A549 (cell line): ENCODE measurements around the gene ABLIM3. TPM values are rescaled to one million over a fixed set of nuclear protein-coding genes. Genes with fewer than 3 reads are reported as not detected.

ENCODE experiments used
- ATAC-seq, 2 experiments: fragments of 200-7000 bp in 1 of 2; fragments of >200 bp in 1 of 2; cut with Nextera tagmentation in 1 of 2; cut with Tn5 transposase in 1 of 2; 3 replicates each; pipeline versions ENCODE4 v1.8.0 to v1.9.1; 2018 to 2020; ENCODE audit warnings: mild to moderate bottlenecking in 1 of 2, moderate library complexity in 1 of 2
- CTCF ChIA-PET: fragments of 300-600 bp; sonication (Branson Sonifier 250); formaldehyde crosslinking; extraction: SDS; loops from one replicate; lab custom pipeline; 2021; ENCODE audit warnings: antibody characterized with exemption, inconsistent platforms; lab: Yijun Ruan, JAX
- POLR2A ChIA-PET: fragments of 350-600 bp; formaldehyde crosslinking; extraction: SDS; loops from one replicate; lab custom pipeline; 2021; ENCODE audit warnings: antibody characterized with exemption, inconsistent platforms; lab: Yijun Ruan, JAX
- DNase-seq, 2 experiments: peaks; one replicate each; pipeline versions ENCODE4 v3.0.0 to v3.0.0-alpha.2; 2011 to 2016; ENCODE audit warnings: low read depth in 1 of 2, low spot score in 1 of 2
- FAIRE-seq: peaks from 2 replicates; lab custom pipeline; 2011; peaks lifted over from hg19 to GRCh38; lab: Jason Lieb, UNC
- H3K27ac ChIP-seq, 2 experiments: fragments of >200 bp; sonication (Bioruptor Twin); formaldehyde crosslinking; 3 replicates each; pipeline ENCODE4 v1.5.1; 2016 to 2017
- H3K4me1 ChIP-seq: fragments of >200 bp; sonication (Bioruptor Twin); formaldehyde crosslinking; 3 replicates; pipeline ENCODE4 v1.6.1; 2016
- H3K4me2 ChIP-seq: fragments of >200 bp; sonication (Bioruptor Twin); formaldehyde crosslinking; 3 replicates; pipeline ENCODE4 v1.6.1; 2016
- H3K4me3 ChIP-seq: fragments of >200 bp; sonication (Bioruptor Twin); formaldehyde crosslinking; 3 replicates; pipeline ENCODE4 v1.5.1; 2016
- H3K9me3 ChIP-seq: fragments of >200 bp; sonication (Bioruptor Twin); formaldehyde crosslinking; 3 replicates; pipeline ENCODE4 v1.6.1; 2016
- BHLHE40 ChIP-seq: IDR thresholded peaks from 2 replicates; pipeline ENCODE4 v1.6.1; 2012; ENCODE audit warnings: low read depth, low read length, inconsistent platforms
- CBX2 ChIP-seq: fragments of 200-600 bp; sonication (generic); IDR thresholded peaks from 2 replicates; pipeline ENCODE4 v1.6.1; 2016; ENCODE audit warnings: low read depth, mild to moderate bottlenecking, borderline replicate concordance
- CEBPB ChIP-seq, 2 experiments: fragments of >200 bp in 1 of 2; sonication (Bioruptor Twin) in 1 of 2; formaldehyde crosslinking in 1 of 2; IDR thresholded peaks; 2 replicates each; pipeline ENCODE4 v1.6.1; 2012 to 2016
- CHD2 ChIP-seq: fragments of 150-350 bp; IDR thresholded peaks from 2 replicates; pipeline ENCODE4 v1.6.1; 2014; ENCODE audit warnings: low read length; ENCODE audit not compliant: partially characterized antibody
- CHD4 ChIP-seq: fragments of 200-600 bp; sonication (generic); IDR thresholded peaks from 2 replicates; pipeline ENCODE4 v1.6.1; 2016; ENCODE audit warnings: antibody characterized with exemption, mild to moderate bottlenecking, borderline replicate concordance
- EHMT2 ChIP-seq: fragments of 200-600 bp; sonication (generic); IDR thresholded peaks from 2 replicates; pipeline ENCODE4 v1.6.1; 2016; ENCODE audit warnings: antibody characterized with exemption, low read depth, mild to moderate bottlenecking, moderate library complexity
- ELK1 ChIP-seq: fragments of 150-350 bp; IDR thresholded peaks from 2 replicates; pipeline ENCODE4 v1.6.1; 2014; ENCODE audit warnings: low read depth, mild to moderate bottlenecking, low read length
- ESRRA ChIP-seq: fragments of 150-350 bp; IDR thresholded peaks from 2 replicates; pipeline ENCODE4 v1.6.1; 2014; ENCODE audit warnings: mild to moderate bottlenecking, low read length, borderline replicate concordance
- FOSB ChIP-seq: fragments of 250-450 bp; sonication (Bioruptor Pico); IDR thresholded peaks from 2 replicates; pipeline ENCODE4 v1.5.0; 2020; ENCODE audit warnings: mild to moderate bottlenecking, moderate library complexity
- GATA3 ChIP-seq: IDR thresholded peaks from 2 replicates; pipeline ENCODE4 v1.6.1; 2012; ENCODE audit warnings: borderline replicate concordance
- HOXA7 ChIP-seq: fragments of 250-450 bp; sonication (Bioruptor Pico); IDR thresholded peaks from 2 replicates; pipeline ENCODE4 v1.5.0; 2020; ENCODE audit warnings: mild to moderate bottlenecking, moderate library complexity
- JUNB ChIP-seq: fragments of >200 bp; sonication (Bioruptor Twin); formaldehyde crosslinking; IDR thresholded peaks from 2 replicates; pipeline ENCODE4 v1.6.1; 2016
- KDM1A ChIP-seq: fragments of 200-600 bp; sonication (generic); IDR thresholded peaks from 2 replicates; pipeline ENCODE4 v1.6.1; 2016; ENCODE audit warnings: low read depth, mild to moderate bottlenecking
- NFE2L2 ChIP-seq: fragments of 150-350 bp; conservative IDR thresholded peaks from 2 replicates; pipeline ENCODE4 v1.6.1; 2014; ENCODE audit warnings: low read length
- NPAS2 ChIP-seq: fragments of 250-450 bp; sonication (Bioruptor Pico); IDR thresholded peaks from 2 replicates; pipeline ENCODE4 v1.8.0; 2022; ENCODE audit warnings: mild to moderate bottlenecking, moderate library complexity, borderline replicate concordance
- RCOR1 ChIP-seq: fragments of 150-350 bp; IDR thresholded peaks from 2 replicates; pipeline ENCODE4 v1.6.1; 2014; ENCODE audit warnings: antibody characterized with exemption, low read length, low read depth
- RFX5 ChIP-seq: fragments of 450-650 bp; IDR thresholded peaks from 2 replicates; pipeline ENCODE4 v1.7.1; 2014; ENCODE audit warnings: antibody characterized with exemption, mild to moderate bottlenecking, moderate library complexity
- SMC3 ChIP-seq: fragments of >200 bp; sonication (Bioruptor Twin); formaldehyde crosslinking; IDR thresholded peaks from 3 replicates; pipeline ENCODE4 v1.6.1; 2018; ENCODE audit warnings: inconsistent platforms
- SREBF2 ChIP-seq: fragments of 450-650 bp; IDR thresholded peaks from 2 replicates; pipeline ENCODE4 v1.6.1; 2014; ENCODE audit warnings: mild to moderate bottlenecking, moderate library complexity
- TFCP2L1 ChIP-seq: fragments of 250-450 bp; sonication (Bioruptor Pico); IDR thresholded peaks from 2 replicates; pipeline ENCODE4 v1.5.0; 2021; ENCODE audit warnings: mild to moderate bottlenecking
- ZNF302 ChIP-seq: fragments of 250-450 bp; sonication (Bioruptor Pico); IDR thresholded peaks from 2 replicates; pipeline ENCODE4 v1.9.0; 2021; ENCODE audit warnings: inconsistent platforms, mild to moderate bottlenecking, moderate library complexity
- ZSCAN20 ChIP-seq: fragments of 250-450 bp; sonication (Bioruptor Pico); IDR thresholded peaks from 2 replicates; pipeline ENCODE4 v1.8.0; 2022; ENCODE audit warnings: mild to moderate bottlenecking, moderate library complexity
- WGBS: methylation state at CpG from one replicate; pipeline ENCODE4 v1.1.6; 2017; ENCODE audit errors: missing lambda C conversion rate; 5-methylcytosine and 5-hydroxymethylcytosine counted together
- polyA plus RNA-seq, 4 experiments: library from polyadenylated mRNA; depleted of rRNA in 3 of 4; stranded (reverse); fragments of >200 nt; fragmentation: RNase III in 1 of 4; extraction: RNeasy Plus Mini Kit Qiagen cat#74134 plus additional on column Dnase treatment in 1 of 4; gene quantifications; 2 replicates in 3 of 4; 3 replicates in 1 of 4; pipeline ENCODE4 v1.2.3, GENCODE V29; 2011 to 2017
- TF ChIP-seq, protein P1 (sequence below): fragments of 250-450 bp; sonication (Bioruptor Pico); IDR thresholded peaks from 2 replicates; pipeline ENCODE4 v1.5.0; 2021; ENCODE audit warnings: mild to moderate bottlenecking, moderate library complexity, borderline replicate concordance
- TF ChIP-seq, protein P2 (sequence below): IDR thresholded peaks from 2 replicates; pipeline ENCODE4 v1.6.1; 2012

ABLIM3 gene
- polyA plus RNA-seq, 2 of the 4 experiments (the other 2 are of a cell fraction) = 2.7 to 3.0 TPM

DNA sequence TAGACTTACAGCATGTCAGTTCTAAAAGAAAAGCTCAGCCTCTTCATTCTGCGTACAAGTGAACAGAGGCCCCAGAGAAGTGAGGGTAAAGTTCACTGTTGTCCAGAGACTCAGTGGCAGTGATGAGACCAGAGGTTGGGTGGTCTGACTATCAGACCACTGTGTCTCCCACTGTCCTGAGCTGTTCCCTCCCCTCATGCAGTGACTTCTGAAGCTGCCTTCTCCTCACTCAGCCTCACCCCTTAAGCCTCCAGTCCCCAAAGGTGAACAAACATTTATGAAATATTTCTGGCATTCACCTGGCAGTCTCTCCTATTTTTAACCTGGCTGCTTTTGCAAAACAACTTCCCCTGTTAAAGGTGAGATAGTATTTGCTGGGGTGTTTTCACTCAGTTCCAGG lies 54.7 kb downstream of the ABLIM3 start:
- FAIRE-seq (no peak), DNase-seq (no peak), ATAC-seq (no peak)
- no peaks in the 10 kb centered on the region for H3K9me3 ChIP-seq
- no peak overlapping the region for H3K27ac ChIP-seq
- no peaks in the 10 kb centered on the region for H3K4me1 ChIP-seq
- no peak overlapping the region for H3K4me2 ChIP-seq
- no peak overlapping the region for H3K4me3 ChIP-seq
- TF ChIP-seq CHD2 = no peak
- no peak for TF ChIP-seq BHLHE40
- no peak for TF ChIP-seq ESRRA
- TF ChIP-seq TFCP2L1 (CRISPR knock-in tag) = no peak
- TF ChIP-seq KDM1A = no peak
- TF ChIP-seq, protein P1, sequence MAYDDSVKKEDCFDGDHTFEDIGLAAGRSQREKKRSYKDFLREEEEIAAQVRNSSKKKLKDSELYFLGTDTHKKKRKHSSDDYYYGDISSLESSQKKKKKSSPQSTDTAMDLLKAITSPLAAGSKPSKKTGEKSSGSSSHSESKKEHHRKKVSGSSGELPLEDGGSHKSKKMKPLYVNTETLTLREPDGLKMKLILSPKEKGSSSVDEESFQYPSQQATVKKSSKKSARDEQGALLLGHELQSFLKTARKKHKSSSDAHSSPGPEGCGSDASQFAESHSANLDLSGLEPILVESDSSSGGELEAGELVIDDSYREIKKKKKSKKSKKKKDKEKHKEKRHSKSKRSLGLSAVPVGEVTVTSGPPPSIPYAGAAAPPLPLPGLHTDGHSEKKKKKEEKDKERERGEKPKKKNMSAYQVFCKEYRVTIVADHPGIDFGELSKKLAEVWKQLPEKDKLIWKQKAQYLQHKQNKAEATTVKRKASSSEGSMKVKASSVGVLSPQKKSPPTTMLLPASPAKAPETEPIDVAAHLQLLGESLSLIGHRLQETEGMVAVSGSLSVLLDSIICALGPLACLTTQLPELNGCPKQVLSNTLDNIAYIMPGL (CRISPR knock-in tag) = no peak
- no peak for TF ChIP-seq CHD4
- no peak for TF ChIP-seq GATA3
- TF ChIP-seq ZNF302 (CRISPR knock-in tag) = no peak
- no peak for TF ChIP-seq CBX2
- TF ChIP-seq ELK1 = no peak
- 100% methylated on average over 1 of the region's 1 CpG for WGBS
- CTCF ChIA-PET = interaction anchor here (0.7 to 1.6 kb wide), 3 partner anchors 33 to 73 kb away, joined by 3 to 4 read pairs (median 4); no protein-coding TSS in a partner anchor
- POLR2A ChIA-PET = no interaction called here

DNA sequence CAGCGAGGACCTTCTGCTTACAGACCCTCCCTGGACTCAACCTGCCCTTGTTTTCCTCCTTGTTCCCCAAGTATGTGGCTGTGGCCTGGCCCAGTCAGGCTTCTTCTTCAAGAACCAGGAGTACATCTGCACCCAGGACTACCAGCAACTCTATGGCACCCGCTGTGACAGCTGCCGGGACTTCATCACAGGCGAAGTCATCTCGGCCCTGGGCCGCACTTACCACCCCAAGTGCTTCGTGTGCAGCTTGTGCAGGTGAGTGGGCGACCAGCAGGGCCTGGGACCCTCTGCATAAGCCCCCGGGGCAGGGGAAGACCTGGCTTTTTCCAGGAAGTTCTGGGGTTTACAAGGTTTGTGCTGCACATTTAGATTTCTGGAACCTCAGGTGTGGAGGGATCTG lies 56.9 kb downstream of the ABLIM3 start:
- Histone ChIP-seq H3K4me2 (no peak overlapping the region), H3K27ac (no peak overlapping the region), H3K4me1 (no peaks in the 10 kb centered on the region), H3K4me3 (no peak overlapping the region), H3K9me3 (no peaks in the 10 kb centered on the region)
- CTCF ChIA-PET = interaction anchor here (1.2 to 1.3 kb wide), 2 partner anchors 20 to 25 kb away, joined by 3 to 5 read pairs; no protein-coding TSS in a partner anchor
- ATAC-seq (no peak), DNase-seq (no peak), FAIRE-seq (no peak)
- TF ChIP-seq SMC3 = no peak
- TF ChIP-seq NPAS2 = no peak
- TF ChIP-seq CBX2 = no peak
- TF ChIP-seq CEBPB (IDR thresholded peaks at IDR 0.05) = no peak
- TF ChIP-seq HOXA7 (CRISPR knock-in tag) = no peak
- no peak for TF ChIP-seq JUNB
- TF ChIP-seq EHMT2 = no peak
- TF ChIP-seq RCOR1 = no peak
- no peak for TF ChIP-seq NFE2L2
- no peak for TF ChIP-seq BHLHE40
- no peak for TF ChIP-seq CHD2
- TF ChIP-seq, protein P2, sequence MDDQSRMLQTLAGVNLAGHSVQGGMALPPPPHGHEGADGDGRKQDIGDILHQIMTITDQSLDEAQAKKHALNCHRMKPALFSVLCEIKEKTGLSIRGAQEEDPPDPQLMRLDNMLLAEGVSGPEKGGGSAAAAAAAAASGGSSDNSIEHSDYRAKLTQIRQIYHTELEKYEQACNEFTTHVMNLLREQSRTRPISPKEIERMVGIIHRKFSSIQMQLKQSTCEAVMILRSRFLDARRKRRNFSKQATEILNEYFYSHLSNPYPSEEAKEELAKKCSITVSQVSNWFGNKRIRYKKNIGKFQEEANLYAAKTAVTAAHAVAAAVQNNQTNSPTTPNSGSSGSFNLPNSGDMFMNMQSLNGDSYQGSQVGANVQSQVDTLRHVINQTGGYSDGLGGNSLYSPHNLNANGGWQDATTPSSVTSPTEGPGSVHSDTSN = no peak
- TF ChIP-seq RFX5 = no peak
- WGBS = 55% methylated on average over 5 of the region's 9 CpGs
- POLR2A ChIA-PET = no interaction called here

- Histone ChIP-seq H3K4me2 (no peak overlapping the region), H3K27ac (no peak overlapping the region), H3K9me3 (no peaks in the 10 kb centered on the region), H3K4me1 (no peaks in the 10 kb centered on the region), H3K4me3 (no peak overlapping the region)
- DNase-seq (no peak), ATAC-seq (no peak), FAIRE-seq (no peak)
- ChIA-PET CTCF (interaction anchor here (1.0 to 2.0 kb wide), 4 partner anchors 17 to 59 kb away, joined by 3 to 7 read pairs (median 4); partner anchors contain the start of gene ABLIM3), POLR2A (no interaction called here)
- TF ChIP-seq NFE2L2 (no peak), ESRRA (no peak), FOSB (no peak), ELK1 (no peak), CEBPB (IDR thresholded peaks at IDR 0.05) (no peak), ZSCAN20 (CRISPR knock-in tag) (no peak), SREBF2 (no peak)
- 47% methylated on average over 6 of the region's 6 CpGs for WGBS
Observed at GRCh38 chr5:149200355-149200754, 59.1 kb downstream of the ABLIM3 start.
